ENCODE results near the gene ZNF692.
"Not testable (repeated sequence)": the region's sequence is repeated elsewhere in the genome, so short reads cannot be mapped to it uniquely, and the experiment has no call there.

The ZNF692 gene, protein sequence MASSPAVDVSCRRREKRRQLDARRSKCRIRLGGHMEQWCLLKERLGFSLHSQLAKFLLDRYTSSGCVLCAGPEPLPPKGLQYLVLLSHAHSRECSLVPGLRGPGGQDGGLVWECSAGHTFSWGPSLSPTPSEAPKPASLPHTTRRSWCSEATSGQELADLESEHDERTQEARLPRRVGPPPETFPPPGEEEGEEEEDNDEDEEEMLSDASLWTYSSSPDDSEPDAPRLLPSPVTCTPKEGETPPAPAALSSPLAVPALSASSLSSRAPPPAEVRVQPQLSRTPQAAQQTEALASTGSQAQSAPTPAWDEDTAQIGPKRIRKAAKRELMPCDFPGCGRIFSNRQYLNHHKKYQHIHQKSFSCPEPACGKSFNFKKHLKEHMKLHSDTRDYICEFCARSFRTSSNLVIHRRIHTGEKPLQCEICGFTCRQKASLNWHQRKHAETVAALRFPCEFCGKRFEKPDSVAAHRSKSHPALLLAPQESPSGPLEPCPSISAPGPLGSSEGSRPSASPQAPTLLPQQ

DNA sequence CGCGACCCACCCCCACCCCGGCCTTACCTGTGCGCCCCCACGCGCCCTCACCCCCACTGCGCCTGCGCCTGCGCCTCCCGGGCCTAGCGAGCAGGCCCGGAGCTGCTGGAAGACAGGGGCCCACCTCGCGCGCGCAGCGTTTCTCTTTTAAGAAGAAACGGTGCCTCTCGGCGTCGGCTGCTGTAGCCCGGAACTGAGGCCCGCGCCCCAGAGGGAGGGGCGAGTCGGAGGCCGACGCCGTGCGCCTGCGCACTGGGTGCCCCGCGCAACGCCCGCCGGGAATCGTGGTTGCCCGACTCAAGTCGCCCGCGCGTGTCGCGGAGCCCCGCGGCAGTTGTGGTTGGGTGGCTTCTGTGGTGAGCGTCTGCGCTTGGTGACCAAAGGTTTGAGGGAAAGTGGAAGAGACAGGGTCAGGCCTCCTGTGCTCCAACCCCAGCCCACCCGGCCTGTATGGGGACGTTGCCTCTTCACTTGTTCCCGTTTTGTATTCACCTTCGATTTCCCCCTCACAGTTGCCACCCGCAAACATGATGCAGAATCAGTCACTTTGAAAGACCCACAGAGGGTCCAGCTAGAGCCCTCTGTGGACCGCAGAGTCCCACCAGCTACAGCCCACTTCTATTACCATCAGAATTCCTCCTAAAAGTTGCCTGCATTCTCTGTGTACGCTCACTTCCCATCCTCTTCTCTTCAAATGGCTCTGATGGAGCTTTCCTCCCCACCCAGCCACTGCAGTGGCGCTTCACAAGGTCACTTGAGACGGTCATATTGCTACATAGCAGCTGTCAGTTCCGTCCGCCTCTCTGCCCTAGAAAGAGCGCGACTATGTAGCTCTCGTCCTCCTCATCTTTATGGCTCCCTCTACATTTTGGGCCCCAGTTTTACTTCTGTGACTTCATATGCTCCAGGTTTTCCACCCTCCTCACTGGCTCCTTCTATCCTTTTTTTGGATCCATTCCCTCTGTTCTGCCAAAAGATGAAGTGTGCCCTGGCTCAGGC, at the start of gene ZNF692:
TSS of gene ZNF692 (minus strand) at position 195 of the 999 bp plus-strand sequence. CDS start 776 bp downstream, outside the sequence.
- DNase-seq = peak; percentile 89 to 97 (median 93)

DNA sequence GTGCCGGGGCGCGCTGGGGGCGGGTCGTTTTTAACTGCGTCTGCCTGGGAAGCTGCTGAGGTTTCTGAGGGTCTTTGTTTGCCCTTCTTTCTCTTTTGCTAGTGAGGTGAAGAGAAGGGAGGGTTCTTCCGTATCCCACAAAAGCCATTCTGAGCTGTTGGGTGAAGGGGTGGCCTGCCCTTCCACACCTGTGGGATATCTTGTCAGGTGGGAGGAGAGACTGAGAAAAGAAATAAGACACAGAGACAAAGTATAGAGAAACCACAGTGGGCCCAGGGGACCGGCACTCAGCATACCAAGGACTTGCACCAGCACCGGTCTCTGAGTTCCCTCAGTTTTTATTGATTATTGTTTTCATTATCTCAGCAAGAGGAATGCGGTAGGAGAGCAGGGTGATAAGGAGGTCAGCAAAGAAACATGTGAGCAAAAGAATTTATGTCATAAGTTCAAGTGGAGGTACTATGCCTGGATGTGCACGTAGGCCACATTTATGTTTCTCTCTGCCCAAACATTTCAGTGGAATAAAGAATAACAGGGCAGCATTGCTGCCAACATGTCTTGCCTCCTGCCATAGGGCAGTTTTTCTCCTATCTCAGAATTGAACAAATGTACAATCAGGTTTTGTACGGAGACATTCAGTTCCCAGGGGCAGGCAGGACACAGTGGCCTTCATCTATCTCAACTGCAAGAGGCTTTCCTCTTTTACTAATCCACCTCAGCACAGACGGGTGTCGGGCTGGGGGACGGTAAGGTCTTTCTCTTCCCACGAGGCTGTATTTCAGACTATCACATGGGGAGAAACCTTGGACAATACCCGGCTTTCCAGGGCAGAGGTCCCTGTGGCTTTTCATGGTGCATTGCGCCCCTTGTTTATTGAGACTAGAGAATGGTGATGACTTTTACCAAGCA, 48.1 kb upstream of the ZNF692 start:
- peak in 1 of 3 experiments; percentile 24 for DNase-seq

DNA sequence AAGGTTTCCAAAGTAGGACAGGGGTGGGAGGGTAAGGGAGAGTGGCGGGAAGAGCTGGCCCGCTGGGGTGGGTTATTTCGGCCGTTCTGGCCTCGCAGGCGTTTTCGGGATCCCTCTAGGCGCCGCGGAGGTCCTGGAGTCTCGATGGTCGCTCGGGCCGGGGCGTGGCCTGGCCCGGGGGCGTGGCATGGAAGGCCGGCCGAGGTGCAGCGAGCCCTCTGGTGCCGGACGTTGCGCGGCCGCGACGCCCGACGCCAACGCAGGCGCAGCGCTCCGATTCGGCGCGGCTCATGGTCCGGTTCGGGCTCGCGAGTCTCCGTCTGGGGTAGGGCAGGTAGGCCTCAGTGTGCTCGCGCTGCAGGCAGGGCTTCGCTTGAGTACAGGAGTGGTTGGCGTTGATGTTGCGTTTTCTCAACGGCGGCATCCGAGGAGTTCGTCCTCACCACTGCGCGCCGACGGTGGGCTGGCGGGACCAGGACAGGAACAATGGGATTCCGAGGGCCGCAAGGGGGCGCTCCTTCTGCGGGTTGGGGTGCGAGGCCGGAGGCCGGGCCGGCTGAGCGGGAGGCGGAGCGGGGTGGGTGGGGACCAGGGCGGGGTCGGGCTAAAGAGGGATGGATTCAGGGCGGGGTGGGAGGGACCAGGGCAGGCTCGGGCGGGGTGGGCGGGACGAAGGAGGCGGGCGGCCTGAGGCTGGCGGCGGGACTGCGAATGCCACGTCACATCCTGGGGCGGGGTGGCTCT, 47.3 kb upstream of the ZNF692 start, which contains the start of gene PGBD2:
TSS of gene PGBD2 (plus strand) at position 227 of the 744 bp plus-strand sequence. CDS start 7,628 bp downstream, outside the sequence.
- peak; percentile 85 to 92 (median 92) for DNase-seq

DNA sequence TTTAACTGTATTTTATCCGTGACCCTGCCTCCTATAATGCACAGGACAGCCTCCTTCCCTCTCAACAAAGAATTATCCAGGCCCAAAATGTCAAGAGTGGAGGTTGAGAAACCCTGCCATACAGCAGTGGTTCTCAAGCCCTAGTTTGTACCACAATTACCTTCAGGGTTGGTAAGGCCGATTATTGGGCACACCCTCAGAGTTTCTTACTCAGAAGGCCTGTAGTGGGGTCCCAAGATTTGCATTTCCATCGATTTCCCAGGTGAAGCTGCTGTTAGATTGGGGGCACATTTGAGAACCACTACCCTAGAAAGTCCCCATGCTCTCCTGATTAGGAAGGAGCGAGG, 46.8 kb upstream of the ZNF692 start:
- no peak for DNase-seq

DNA sequence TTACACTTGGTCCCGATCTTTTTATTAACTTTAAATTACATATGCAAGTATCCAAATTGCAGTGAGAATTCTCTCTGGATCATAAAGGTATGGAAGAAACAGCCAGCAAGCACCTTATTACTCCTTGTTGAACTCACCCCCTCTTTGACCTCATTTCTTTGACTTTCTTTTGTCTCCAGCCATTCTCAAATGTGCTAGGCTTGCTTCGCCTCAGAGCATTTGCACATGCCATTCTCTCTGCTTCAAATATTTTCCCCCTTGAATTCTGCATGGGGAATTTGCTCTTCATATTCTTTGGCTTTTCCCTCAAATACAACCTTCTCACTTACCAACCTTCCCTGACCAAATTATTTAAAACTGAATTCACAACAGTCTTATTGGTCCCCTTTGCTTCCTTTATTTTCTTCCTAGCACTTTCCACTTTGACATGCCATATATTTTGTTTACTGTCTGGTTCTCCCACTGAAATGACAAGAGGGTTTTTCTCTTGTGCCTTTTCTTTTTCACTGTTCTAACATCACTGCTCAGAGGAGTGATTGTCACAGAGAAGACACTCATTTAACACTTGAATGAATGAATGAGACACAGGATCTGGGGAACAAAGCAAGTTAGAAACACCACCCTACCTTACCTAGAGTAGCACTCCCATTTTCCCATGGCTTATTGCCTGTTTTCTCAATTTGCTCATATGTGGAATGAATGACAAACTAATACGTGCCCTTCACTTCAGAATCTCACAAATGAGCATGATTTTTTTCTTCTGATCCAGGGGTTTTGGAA, 45.7 kb upstream of the ZNF692 start:
- DNase-seq = no peak

DNA sequence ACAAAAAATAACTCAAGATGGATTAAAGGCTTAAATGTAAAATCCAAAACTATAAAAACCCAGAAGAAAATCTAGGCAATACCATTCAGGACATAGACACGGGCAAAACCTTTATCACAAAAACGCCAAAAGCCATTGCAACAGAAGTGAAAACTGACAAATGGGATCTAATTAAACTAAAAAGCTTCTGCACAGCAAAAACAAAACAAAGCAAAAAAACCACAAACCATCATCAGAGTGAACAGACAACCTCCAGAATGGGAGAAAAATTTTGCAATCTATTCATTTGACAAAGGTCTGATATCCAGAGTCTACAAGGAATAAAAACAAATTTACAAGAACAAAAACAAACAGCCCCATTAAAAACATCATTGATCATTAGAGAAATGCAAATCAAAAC, 42.7 kb upstream of the ZNF692 start:
- no peak for DNase-seq

DNA sequence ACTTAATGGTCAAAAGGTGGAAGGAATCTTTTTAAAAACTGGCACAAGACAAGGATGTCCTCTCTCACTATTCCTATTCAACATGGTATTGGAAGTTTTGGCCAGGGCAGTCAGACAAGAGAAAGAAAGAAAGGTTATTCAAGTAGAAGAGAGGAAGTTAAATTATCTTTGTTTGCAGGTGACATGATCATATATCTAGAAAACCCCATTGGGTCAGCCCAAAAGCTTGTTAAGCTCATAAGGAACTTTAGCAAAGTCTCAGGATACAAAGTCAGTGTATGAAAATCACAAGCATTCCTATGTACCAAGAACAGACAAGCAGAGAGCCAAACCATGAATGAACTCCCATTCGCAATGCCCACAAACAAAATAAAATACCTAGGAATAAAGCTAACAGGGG, 41.8 kb upstream of the ZNF692 start:
- no peak for DNase-seq

DNA sequence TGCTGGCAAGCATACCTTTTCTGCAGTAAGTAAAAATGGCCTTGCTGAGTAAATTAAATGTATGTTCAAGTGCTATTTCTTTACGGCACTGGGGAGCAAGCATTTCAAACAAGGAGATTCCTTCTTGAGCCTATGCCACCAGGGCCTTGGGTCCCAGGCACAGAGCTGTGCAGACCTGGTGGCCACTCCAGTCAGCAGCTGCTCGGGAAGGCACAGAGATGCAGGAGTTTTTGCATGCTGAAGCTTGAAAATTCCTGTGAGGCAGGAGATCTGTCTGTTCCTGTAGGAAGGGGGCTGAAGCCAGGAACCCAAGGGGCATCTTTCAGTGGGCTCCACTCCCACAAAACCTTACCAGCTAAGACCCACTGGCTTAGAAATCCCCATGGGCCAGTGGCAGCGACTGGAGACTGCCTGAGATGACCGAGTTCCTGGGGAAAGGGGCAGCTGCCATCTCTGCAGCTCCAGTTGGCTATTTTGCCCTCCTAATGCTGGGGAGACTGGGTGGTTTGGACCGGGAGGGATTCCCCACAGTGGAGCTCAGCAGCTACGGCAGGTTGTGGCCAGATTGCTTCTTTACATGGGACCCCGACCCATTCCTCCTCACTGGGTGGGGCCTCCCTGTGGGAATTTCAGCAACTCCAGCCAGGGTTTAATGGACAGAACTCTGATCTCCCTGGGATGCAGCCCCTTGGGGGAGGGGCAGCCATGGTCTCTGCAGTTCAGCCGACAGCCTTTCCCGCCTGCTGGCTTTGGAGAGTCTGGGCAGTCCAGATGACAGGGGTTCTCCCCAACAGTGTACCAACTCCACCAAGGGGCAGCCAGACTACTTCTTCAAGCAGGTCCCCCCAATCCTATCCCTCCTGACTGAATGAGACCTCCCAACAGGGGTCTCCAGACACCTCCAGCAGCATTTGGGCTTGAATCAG, 38.8 kb upstream of the ZNF692 start:
- DNase-seq = no peak

DNA sequence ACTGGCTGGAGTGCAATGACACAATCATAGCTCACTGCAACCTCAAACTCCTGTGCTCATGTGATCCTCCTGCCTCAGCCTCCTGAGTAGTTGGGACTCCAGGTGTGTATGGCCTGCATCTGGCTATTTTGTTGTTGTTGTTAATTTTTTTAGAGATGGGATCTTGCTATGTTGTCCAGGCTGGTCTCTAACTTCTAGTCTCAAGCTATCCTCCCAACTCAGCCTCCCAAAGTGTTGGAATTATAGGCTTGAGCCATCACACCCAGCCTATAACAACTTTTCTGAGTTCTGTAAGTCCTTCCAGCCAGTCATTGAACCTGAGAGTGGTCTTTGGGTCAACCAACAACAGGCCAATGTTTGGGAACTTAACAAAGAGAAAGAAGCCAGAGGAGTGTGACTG, 36.0 kb upstream of the ZNF692 start:
- DNase-seq = no peak

DNA sequence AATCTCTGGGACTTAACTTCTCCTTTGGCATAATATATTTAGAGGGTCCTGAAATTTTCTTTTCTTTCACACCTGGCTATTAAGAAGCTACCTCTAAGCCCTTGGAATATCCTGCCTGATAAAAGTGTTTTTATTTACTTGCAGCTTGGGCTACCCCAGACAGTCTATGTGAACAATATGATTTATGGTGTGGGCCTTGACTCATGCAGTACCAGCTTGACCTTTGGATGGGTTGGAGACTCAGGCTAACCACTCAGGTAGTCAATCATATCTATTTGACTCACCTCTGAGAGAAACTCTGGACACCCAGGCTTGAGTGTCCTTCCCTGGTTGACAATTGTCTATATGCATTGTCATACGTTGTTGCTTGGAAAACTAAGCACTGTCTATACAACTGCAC, 33.7 kb upstream of the ZNF692 start:
- DNase-seq = no peak

DNA sequence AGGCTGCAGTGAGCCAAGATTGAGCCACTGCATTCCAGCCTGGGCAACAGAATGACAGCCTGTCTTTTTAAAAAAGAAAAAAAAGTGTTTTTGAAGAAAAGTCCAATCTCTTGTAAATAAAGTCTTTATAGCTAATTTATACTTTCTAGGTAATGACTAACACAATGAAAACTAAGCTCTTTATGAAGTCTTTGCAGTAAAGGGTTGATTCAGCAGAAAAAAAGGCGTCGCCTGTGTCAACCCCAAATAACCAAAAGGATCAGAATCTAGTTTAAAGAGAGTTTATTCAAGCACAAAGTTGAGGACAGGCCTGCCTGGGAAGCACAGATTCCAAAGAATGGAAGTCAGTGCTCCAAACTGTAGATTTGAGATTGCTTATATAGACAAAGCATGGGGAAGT, 32.9 kb upstream of the ZNF692 start:
- no peak for DNase-seq

DNA sequence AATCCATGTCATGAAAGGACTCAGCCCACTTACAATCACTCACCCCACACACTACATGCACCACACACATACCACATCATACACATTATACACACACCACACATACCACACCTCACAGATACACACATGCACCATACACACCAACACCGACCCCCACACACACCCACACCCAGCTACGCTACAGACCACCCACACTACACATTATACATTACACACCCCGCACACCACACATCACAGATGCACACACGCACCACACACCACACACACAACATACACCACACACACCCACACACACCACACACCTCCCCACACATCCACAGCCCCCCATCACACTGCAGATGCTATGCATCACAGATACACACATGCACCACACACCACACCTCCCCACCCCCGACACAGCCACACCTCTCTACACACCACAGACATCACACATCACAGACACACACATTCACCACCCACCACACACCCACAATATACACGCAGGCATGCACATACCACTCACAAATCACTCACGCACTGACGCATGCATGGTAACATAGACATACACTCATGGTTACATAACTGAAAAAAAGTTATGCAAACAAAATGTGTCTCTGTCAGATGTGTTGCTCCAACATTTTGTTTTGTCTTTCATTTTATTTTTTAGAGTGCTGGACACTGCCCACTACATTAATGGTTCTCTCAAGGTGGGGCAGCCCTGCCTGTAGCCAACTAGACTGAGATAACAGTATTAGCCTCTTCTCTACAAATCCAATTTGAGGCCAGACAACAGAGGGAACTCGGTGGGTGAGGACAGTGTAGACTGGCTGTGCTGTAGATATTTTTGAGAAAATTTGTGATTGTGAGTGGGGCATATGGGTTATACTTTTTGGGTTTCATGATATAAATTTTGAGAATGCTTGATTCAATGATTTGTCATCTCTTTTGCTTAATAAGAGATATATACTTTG, 31.9 kb upstream of the ZNF692 start:
- no peak for DNase-seq

DNA sequence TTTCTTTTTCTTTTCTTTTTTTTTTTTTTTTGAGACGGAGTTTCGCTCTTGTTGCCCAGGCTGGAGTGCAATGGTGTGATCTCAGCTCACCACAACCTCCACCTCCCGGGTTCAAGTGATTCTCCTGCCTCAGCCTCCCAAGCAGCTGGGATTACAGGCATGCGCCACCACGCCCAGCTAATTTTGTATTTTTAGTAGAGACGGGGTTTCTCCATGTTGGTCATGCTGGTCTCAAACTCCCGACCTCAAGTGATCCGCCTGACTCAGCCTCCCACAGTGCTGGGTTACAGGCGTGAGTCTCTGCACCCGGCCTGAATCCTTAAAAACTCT, 31.0 kb upstream of the ZNF692 start:
- DNase-seq = not testable (repeated sequence)

DNA sequence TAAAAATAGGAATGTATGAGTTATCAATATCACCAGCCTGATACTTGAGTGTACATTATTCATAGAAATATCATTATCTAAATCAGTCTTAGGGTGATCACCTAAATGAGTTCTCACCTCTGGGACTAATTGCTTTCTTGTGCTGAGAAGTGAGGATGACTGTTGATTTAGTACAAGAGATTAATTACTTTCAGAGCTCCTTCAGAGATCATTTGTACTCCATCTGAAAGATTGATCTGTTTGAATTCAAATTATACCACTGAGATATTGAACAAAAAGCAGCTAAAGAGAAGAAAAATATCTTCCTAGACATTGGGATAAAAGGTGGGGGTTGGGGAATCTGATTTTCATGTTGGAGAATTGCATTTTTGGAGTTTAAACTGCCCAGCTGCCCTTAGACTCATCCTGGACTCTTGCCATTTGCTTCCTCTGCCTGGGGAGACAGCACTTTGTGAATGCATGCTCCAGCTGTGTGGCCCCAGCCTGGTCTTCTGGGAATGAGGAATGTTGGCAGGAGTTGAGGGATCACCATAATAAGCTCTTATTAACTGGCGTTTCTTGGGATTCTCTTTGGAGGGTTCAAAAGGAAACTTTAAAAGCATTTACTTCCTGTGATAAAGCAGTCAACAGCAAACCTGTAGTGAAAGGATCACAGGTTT, 27.5 kb upstream of the ZNF692 start:
- DNase-seq = peak in 1 of 3 experiments; percentile 20

DNA sequence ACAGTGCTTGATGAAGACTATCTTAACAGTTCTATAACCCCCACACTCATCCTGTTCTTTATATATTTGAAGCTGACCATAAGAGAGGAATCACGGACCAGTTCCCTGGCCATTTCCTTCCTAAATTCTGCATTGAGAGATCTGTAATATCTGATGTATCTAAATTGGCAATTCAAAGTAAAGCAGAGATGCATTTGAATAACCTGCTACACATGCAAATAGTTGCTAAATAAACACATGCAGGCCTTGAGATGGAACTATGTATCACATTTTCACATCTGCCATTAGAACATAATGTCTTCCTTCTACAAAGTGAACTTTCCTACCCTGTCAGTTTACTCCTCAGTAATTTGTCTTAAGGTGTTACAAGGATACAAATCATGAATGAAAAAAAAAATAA, 26.8 kb upstream of the ZNF692 start:
- DNase-seq = no peak

DNA sequence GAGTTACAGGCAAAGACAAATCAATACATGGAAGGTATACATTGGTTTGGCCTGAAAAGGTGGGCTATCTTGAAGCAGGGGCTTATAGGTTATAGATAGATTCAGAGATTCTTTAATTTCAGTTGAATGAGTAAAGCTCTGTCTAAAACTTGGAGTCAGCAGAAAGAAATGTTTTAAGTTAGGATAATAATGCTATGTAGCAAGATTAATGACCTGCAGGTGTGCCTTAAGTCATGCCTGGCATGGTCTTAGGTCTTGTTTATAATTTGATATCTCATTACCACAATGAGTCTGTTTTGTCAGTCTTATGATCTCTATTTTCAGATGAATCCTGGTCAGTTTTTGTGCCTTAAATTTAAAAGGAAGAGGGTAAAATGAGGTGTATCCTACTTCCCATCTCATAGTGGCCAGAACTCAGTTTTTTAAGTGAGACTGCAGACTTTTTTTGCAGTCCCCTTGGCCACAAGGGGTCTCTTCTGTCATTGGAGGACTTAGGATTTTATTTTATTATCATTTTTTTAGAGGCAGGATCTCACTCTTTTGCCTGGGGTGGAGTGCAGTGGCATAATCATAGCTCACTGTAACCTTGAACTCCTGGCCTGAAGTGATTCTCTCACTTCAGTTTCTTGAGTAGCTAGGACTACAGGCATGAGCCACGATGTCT, 25.9 kb upstream of the ZNF692 start:
- DNase-seq = no peak

DNA sequence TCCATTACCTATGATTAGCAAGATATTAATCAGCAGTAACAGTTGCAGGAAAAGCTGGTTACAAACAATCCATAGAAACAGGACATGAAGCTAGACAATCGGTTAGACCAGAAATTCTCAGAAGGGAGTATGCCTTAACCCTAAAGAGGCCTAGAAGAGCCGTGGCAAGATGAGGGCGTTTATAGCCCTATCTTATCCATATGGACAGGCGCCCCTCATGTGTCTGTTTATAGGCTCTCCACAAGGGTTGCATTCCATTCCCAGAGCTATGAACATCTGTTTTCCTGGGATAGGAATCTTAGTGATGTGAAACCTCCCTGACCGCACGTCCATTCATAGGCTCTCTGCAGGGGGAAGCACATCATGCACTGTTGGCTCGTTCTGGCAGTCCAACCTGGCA, 23.5 kb upstream of the ZNF692 start:
- DNase-seq = not testable (repeated sequence)
